SU-DHL-6 (cell line): ENCODE data around the gene GOLGA6L22.
"Not testable (repeated sequence)": the region's sequence is repeated elsewhere in the genome, so short reads cannot be mapped to it uniquely, and the experiment has no call there.

Source experiments
- EZH2phosphoT487 ChIP-seq: fragments of 200-600 bp; sonication (generic), shearing (Covaris generic); conservative IDR thresholded peaks from 2 replicates; pipeline ENCODE4 v1.6.1; 2018; ENCODE audit warnings: mild to moderate bottlenecking, antibody characterized with exemption, low read length, moderate library complexity, mixed read lengths
- TF ChIP-seq, protein P1 (sequence below): fragments of 200-600 bp; sonication (generic); IDR thresholded peaks from one replicate; pipeline ENCODE4 v1.5.1; 2017; ENCODE audit warnings: antibody characterized with exemption, mild to moderate bottlenecking, low read length, moderate library complexity; ENCODE audit not compliant: insufficient read depth, poor library complexity, severe bottlenecking

DNA sequence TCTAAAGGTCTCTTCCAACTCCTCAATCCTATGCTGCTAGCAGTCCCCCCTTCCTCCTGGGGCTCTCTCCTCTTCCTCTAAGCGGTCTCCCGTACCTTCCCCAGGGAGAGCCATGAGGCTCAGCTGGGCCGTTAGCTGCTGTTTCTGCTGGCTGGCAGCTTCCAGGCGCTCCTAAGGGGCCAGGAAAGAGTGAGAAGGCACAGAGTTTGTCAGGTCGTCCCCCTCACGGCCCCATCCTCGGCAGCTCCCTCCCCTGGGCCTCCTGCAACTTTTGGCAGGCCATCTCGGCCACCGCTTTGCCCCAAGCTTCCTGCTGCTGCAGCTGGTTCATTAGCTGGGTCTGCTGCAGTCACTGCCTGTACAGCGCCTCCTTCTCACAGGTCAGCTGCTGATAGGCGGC is 29.3 kb upstream of the GOLGA6L22 start:
- TF ChIP-seq, protein P1, sequence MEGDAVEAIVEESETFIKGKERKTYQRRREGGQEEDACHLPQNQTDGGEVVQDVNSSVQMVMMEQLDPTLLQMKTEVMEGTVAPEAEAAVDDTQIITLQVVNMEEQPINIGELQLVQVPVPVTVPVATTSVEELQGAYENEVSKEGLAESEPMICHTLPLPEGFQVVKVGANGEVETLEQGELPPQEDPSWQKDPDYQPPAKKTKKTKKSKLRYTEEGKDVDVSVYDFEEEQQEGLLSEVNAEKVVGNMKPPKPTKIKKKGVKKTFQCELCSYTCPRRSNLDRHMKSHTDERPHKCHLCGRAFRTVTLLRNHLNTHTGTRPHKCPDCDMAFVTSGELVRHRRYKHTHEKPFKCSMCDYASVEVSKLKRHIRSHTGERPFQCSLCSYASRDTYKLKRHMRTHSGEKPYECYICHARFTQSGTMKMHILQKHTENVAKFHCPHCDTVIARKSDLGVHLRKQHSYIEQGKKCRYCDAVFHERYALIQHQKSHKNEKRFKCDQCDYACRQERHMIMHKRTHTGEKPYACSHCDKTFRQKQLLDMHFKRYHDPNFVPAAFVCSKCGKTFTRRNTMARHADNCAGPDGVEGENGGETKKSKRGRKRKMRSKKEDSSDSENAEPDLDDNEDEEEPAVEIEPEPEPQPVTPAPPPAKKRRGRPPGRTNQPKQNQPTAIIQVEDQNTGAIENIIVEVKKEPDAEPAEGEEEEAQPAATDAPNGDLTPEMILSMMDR, result not testable (repeated sequence)
- not testable (repeated sequence) for TF ChIP-seq EZH2phosphoT487
